ENCODE results near the gene SDK2.

The SDK2 gene

DNA sequence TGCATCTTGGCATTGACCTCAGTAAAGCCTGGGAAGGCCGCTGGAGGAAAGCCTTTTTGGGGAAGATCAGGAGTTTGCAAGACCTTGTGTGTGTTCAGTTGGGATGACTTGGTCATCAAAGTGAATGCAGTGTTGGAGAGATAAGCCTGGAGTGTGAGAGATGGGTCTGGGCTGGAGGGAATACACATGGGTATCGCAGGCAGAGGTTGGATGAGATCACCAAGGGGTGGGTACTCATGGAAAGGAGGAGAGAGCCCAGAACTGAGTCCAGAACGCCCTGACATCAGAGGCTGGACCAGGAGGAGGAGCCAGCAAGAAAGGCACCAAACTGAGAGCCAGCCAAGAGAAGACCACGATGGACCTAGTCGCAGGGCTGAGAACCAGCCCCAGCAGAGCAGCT, 35.2 kb downstream of the SDK2 start:
- no peak for DNase-seq

DNA sequence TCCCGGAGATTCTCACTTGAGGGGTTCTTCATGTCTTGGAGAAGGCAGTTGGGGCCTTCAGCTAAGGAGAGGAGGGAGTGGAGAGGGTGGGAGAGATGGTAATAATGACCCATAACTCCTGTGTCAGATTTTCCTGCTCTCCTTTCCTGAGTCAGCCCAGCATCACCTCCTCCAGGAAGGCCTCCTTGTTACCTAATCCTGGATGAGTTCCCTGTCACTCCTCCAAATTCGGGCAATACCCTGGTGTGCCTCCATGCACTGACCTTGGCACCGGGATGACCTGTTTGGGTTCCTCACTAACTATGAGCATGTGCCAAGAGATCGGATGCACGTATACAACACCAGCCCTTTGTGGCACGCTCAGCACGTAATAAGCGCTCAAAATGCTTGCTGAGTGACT, 38.8 kb downstream of the SDK2 start:
- DNase-seq, result no peak

- DNase-seq, result no peak
These were observed 39.8 kb downstream of the SDK2 start for GRCh38 chr17:73604476-73604875.

GRCh38 chr17:73603971-73604370, 40.3 kb downstream of the SDK2 start:
- DNase-seq, result no peak

- DNase-seq, result no peak
These were observed 44.0 kb downstream of the SDK2 start for GRCh38 chr17:73600103-73600871.

DNA sequence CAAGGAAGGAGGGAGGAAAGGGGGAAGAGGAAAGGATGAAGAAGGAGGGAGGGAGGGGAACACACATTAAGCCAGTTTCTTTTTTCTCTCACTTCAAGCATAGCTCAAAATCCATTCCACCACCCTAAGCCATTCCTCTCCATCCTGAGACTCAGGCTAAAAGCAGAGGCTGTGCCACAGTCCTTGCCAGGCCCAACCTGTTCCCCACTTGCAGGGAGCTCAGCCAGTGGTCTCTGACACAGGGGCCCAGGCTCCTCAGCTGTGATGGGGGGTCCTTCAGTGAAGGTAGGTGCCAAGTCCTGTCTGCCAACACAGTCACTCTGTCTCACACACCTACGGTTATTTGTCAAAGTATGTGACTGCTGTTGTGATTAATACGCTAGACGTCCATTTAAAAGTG, 44.6 kb downstream of the SDK2 start:
- no peak for DNase-seq

GRCh38 chr17:73598212-73598611, 46.0 kb downstream of the SDK2 start:
- DNase-seq, result no peak

- no peak for DNase-seq
These were observed 48.3 kb downstream of the SDK2 start for GRCh38 chr17:73595931-73596330.

DNA sequence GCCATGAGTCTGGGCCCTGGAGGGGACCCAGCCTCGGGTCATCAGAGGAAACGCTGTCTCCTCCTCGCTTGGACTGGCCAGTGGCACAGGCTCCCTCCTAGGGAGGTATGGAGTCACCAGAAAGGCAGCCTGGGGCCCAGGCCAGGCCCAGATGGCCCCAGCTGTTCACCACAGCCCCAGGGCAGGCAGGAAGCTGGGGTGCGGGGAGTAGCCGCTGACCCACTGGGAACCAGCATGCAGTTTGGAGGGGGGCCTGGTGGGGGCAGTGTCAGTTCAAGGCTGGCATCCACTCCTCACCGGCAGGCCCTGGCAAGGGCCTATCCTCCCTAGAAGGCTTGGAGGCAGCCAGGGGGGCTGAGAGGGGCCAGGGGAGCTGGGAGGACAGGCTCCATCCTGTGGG, 48.8 kb downstream of the SDK2 start:
- DNase-seq, result peak; percentile 29

DNA sequence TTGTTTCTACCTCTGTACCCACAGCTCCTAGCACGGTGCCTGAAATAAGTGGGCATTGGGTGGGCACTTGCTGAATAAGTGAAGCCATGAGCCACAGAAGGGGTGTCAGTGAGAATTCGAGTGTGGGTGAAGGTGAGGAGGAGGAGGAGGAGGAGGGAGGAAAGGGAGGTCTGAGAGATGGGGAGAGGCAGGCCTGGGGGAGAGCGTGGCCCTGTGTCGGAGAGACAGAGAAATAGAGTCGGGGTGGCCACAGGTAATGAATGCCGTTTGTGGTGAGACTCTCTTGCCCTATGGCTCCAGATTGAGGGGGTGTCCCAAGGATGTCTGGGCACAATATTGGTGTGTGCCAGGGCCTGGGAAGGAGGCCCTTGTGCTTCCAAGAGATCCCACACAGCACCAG, 49.2 kb downstream of the SDK2 start:
- DNase-seq, result no peak

GRCh38 chr17:73594598-73594997, 49.6 kb downstream of the SDK2 start:
- DNase-seq, result no peak

- no peak for DNase-seq
These were observed 50.2 kb downstream of the SDK2 start for GRCh38 chr17:73594025-73594424.

DNA sequence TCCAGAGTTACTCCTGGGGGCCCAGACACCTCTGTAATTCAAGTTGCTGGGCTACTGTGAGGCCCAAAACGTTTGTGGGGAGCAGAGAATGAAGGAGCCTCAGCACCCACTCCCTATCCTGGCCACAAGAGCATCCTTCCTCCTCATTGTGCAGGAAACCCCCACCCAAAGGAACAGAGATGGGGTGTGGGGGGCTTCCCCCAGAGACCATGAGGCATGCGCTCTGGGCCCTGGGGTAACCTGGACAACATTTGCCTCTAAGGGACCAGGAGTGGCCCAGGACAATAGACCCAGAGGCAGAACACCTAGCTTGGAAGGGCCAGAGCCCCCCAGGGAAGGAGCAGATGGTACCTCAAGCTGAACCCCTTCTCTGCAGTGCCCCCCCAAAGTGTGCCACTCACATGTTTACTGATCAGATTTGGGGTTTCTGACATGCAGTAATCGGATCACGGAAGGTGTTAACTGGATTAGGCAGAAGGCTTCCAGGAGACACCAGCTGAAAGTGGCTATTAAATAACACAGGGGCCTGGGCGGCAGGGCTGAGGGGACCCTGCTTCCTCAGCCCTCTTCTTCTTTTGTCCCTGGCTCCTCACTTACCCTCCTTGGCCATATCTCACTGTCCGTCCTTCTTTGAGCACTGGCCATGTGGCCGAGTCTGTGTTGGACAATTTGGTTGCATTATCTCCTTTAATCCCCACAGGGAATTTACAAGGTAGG, 50.8 kb downstream of the SDK2 start:
- DNase-seq, result no peak

GRCh38 chr17:73592501-73592961, 51.7 kb downstream of the SDK2 start:
- DNase-seq, result no peak

DNA sequence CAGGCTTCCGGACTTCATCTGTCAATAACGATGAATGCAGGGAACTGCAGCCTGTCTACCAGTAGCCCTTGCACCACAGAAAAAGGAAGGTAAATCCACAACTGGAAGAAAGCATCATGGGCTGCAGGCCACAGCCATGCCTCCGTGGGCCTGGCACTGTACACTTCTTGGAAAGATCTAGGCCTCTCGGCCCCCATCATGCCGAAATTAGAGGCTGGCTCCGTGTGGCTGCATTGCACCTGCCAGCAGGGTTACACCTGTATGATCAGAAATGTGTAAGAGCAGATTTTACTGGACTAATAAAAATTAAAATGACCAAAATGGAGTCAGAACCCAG, 52.2 kb downstream of the SDK2 start:
- no peak for DNase-seq

GRCh38 chr17:73591296-73592078, 52.8 kb downstream of the SDK2 start:
- DNase-seq, result peak; percentile 52

GRCh38 chr17:73589363-73589980, 54.8 kb downstream of the SDK2 start:
- no peak for DNase-seq

DNA sequence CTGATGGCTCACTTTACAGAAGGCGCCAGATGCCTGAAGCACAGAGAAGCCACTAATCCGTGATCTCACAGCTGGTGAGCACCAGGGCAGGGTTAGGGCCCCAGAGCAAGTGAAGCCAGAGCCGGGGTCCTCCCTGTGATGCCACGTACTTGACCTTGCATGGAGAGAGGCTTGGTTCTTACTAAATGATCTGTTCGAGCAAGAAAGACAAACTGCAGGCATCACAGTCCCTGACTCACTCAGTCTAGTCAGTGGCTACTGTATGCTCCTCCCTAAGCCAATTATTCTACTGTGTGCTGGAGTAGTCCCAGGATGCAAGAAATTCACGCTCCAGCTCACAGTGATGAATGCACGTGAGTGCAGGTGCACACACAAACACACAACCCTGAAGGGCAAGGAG, 55.4 kb downstream of the SDK2 start:
- DNase-seq, result no peak

DNA sequence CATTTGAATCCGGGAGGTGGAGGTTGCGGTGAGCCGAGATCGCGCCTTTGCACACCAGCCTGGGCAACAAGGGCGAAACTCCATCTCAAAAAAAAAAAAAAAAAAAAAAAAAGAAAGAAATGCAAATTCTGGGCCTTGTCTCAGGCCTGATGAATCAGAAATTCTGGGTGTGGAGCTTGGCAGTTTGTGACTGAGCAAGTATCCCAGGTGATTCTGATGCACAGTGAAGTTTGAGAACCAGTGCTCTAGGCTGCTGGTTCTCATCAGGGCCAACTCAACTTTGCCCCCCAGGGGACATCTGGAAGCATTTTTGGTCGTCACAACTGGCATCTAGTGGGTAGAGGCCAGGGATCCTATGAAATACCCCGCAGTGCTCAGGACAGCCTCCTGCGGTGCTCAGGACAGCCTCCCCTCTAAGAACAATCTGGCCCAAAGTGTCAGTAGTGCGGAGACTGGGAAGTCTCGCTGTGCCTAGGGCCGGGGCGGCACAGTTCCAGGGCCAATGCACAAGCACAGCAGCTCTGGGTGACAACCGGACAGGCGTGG, 55.9 kb downstream of the SDK2 start:
- DNase-seq, result no peak

- no peak for DNase-seq
These were observed 57.2 kb downstream of the SDK2 start for GRCh38 chr17:73586921-73587602.

- no peak for DNase-seq
These were observed 57.9 kb downstream of the SDK2 start for GRCh38 chr17:73586275-73586832.

- DNase-seq, result no peak
These were observed 58.7 kb downstream of the SDK2 start for GRCh38 chr17:73585583-73585982.

Data from activated CD4-positive, alpha-beta T cell treated with anti-CD3 and anti-CD28 coated beads, Interleukin-2, amount 50 U/mL, for 1 hour (primary cell).